GM12878 (cell line): ENCODE results near the gene BPIFA1. TPM values are rescaled to one million over a fixed set of nuclear protein-coding genes. Genes with fewer than 3 reads are reported as not detected.

Source experiments
- ATAC-seq: fragments of 200-7000 bp; cut with Tn5 transposase; 3 replicates; pipeline ENCODE4 v1.9.1; 2020; ENCODE audit warnings: mild to moderate bottlenecking, moderate library complexity
- BruUV-seq: library from RNA; stranded (reverse); fragments of 400-500 nt; replicated peaks from 2 replicates; lab custom pipeline; 2021; lab: Mats Ljungman, UMichigan
- CTCF ChIA-PET: fragments of 300-600 bp; sonication (Branson Sonifier 250); formaldehyde crosslinking; extraction: SDS; loops from one replicate; lab custom pipeline; 2021; ENCODE audit warnings: inconsistent platforms; lab: Yijun Ruan, JAX
- POLR2A ChIA-PET: fragments of 350-600 bp; formaldehyde crosslinking; extraction: SDS; loops from one replicate; lab custom pipeline; 2021; ENCODE audit warnings: inconsistent platforms; lab: Charles Lee
- RAD21 ChIA-PET: fragments of 300-600 bp; sonication (Branson Sonifier 250); formaldehyde crosslinking; loops from one replicate; lab custom pipeline; 2023; ENCODE audit warnings: antibody characterized with exemption; ENCODE audit not compliant: unreplicated experiment; lab: Charles Lee
- SMC1A ChIA-PET: fragments of 300-600 bp; sonication (Branson Sonifier 250); formaldehyde crosslinking; loops from one replicate; lab custom pipeline; 2023; ENCODE audit not compliant: unreplicated experiment, uncharacterized antibody; lab: Charles Lee
- DNase-seq: peaks from one replicate; pipeline ENCODE4 v3.0.0-alpha.2; 2011; ENCODE audit warnings: low read depth, low spot score
- FAIRE-seq: peaks from 3 replicates; lab custom pipeline; 2011; peaks lifted over from hg19 to GRCh38; lab: Jason Lieb, UNC
- H2AFZ ChIP-seq: 2 replicates; pipeline ENCODE4 v1.6.0; 2011; ENCODE audit warnings: low read depth, low read length, control low read depth; ENCODE audit not compliant: control insufficient read depth
- H3K27ac ChIP-seq: 2 replicates; pipeline ENCODE4 v1.5.1; 2011; ENCODE audit warnings: control low read depth; ENCODE audit not compliant: control insufficient read depth, insufficient read depth
- H3K27me3 ChIP-seq, 2 experiments: replicated peaks in 1 of 2; 2 replicates each; pipeline versions ENCODE4 v1.6.0 to v1.6.1; 2011; ENCODE audit warnings: low read length in 1 of 2; ENCODE audit not compliant: control insufficient read depth in 2 of 2, insufficient read depth in 2 of 2
- H3K36me3 ChIP-seq, 2 experiments: 2 replicates each; pipeline ENCODE4 v1.5.1; 2011; ENCODE audit warnings: low read length in 1 of 2; ENCODE audit not compliant: control insufficient read depth in 2 of 2, insufficient read depth in 2 of 2
- H3K4me1 ChIP-seq: 2 replicates; pipeline ENCODE4 v1.6.1; 2011; ENCODE audit warnings: mild to moderate bottlenecking, low read length, moderate library complexity, mixed read lengths; ENCODE audit not compliant: control insufficient read depth, insufficient read depth
- H3K4me2 ChIP-seq: 2 replicates; pipeline ENCODE4 v1.6.0; 2011; ENCODE audit warnings: control low read depth; ENCODE audit not compliant: control insufficient read depth, insufficient read depth
- H3K4me3 ChIP-seq: fragments of 200-600 bp; sonication (generic); 2 replicates; pipeline ENCODE4 v1.5.1; 2016
- H3K79me2 ChIP-seq: 2 replicates; pipeline ENCODE4 v1.6.0; 2011; ENCODE audit warnings: low read length; ENCODE audit not compliant: control insufficient read depth, insufficient read depth
- H3K9ac ChIP-seq: 2 replicates; pipeline ENCODE4 v1.8.0; 2011; ENCODE audit warnings: low read length, control low read depth, mixed read lengths; ENCODE audit not compliant: control insufficient read depth, insufficient read depth
- H3K9me3 ChIP-seq: replicated peaks from 3 replicates; pipeline ENCODE4 v1.5.1; 2011; ENCODE audit warnings: mild to moderate bottlenecking, low read length; ENCODE audit not compliant: control insufficient read depth, insufficient read depth
- H4K20me1 ChIP-seq: 2 replicates; pipeline ENCODE4 v1.6.0; 2011; ENCODE audit not compliant: control insufficient read depth, insufficient read depth
- CHD1 ChIP-seq: IDR thresholded peaks from 2 replicates; pipeline ENCODE4 v1.6.1; 2012; ENCODE audit warnings: low read depth, low read length, improper control_type of control experiment
- IRF4 ChIP-seq: IDR thresholded peaks from 2 replicates; pipeline ENCODE4 v1.6.1; 2011; ENCODE audit warnings: low read depth, low read length
- LARP7 ChIP-seq: fragments of 450-650 bp; IDR thresholded peaks from 2 replicates; pipeline ENCODE4 v1.6.1; 2017; ENCODE audit warnings: mild to moderate bottlenecking
- NFIC ChIP-seq: IDR thresholded peaks from 2 replicates; pipeline ENCODE4 v1.6.1; 2012; ENCODE audit warnings: low read depth, mild to moderate bottlenecking, inconsistent platforms, low read length, moderate library complexity
- POLR2AphosphoS5 ChIP-seq: IDR thresholded peaks from 2 replicates; pipeline ENCODE4 v1.6.1; 2011; ENCODE audit warnings: mild to moderate bottlenecking, low read length, inconsistent platforms
- TAF1 ChIP-seq: IDR thresholded peaks from 2 replicates; pipeline ENCODE4 v1.6.1; 2011; ENCODE audit warnings: mild to moderate bottlenecking, low read depth, low read length, borderline replicate concordance
- WGBS: methylation state at CpG from one replicate; pipeline ENCODE4 v1.1.6; 2016; ENCODE audit warnings: low lambda C conversion rate; ENCODE audit not compliant: insufficient replicate concordance, insufficient coverage; ENCODE audit errors: missing lambda C conversion rate; 5-methylcytosine and 5-hydroxymethylcytosine counted together
- in situ Hi-C: fragments of 300-500 bp; cut with MboI; formaldehyde crosslinking; loops from 9 replicates; pipeline ENCODE4 v1.14.3; 2018; ENCODE audit warnings: mixed read lengths
- intact Hi-C: fragments of 100-400 bp; cut with micrococcal nuclease; formaldehyde crosslinking; loops from one replicate; pipeline ENCODE4 v1.14.2; 2022; ENCODE audit not compliant: unreplicated experiment
- polyA plus RNA-seq, 11 experiments: library from polyadenylated mRNA; depleted of rRNA in 4 of 11; unstranded in 6 of 11; stranded (reverse) in 5 of 11; fragments of >200 nt; fragmentation: Nextera tagmentation in 4 of 11; fragmentation: Illumina TruSeq in 1 of 11; extraction: Ambion mirVana in 4 of 11; extraction: Trizol in 1 of 11; gene quantifications; 1 replicate in 1 of 11; 2 replicates in 10 of 11; pipeline versions ENCODE4 v1.2.1 to v1.2.3, GENCODE V29; 2011 to 2016; ENCODE audit warnings: inconsistent platforms in 2 of 11, missing spikeins in 2 of 11, low read depth in 1 of 11
- total RNA-seq, 4 experiments: library from RNA; depleted of rRNA in 3 of 4; stranded (reverse); fragments of >200 nt in 3 of 4; fragmentation: Illumina TruSeq in 1 of 4; extraction: Trizol in 1 of 4; gene quantifications; 2 replicates each; pipeline versions ENCODE4 v1.2.1 to v1.2.3, GENCODE V29; 2013 to 2021
- TF ChIP-seq, protein P1 (sequence below), 3 experiments: IDR thresholded peaks in 2 of 3; conservative IDR thresholded peaks in 1 of 3; 2 replicates each; pipeline ENCODE4 v1.5.1; 2011; ENCODE audit warnings: low read depth in 3 of 3, low read length in 3 of 3, mild to moderate bottlenecking in 3 of 3, control low read depth in 2 of 3, moderate library complexity in 2 of 3, inconsistent platforms in 1 of 3, mixed read lengths in 1 of 3; ENCODE audit not compliant: control insufficient read depth in 2 of 3, insufficient read depth in 1 of 3; ENCODE audit errors: extremely low read depth in 1 of 3
- TF ChIP-seq, protein P2 (sequence below): fragments of 450-650 bp; IDR thresholded peaks from 2 replicates; pipeline ENCODE4 v1.6.1; 2017; ENCODE audit warnings: borderline replicate concordance

Gene BPIFA1
- total and polyA plus RNA-seq, 10 of the 15 experiments (the other 5 are each of a cell fraction or from before 2014, with no cell fraction given) = not detected

- Histone ChIP-seq H3K4me1 (no peaks in the 10 kb centered on the region), H3K4me2 (no peak overlapping the region), H3K27ac (no peak overlapping the region), H3K36me3 (no peaks in the 10 kb centered on the region), H3K27me3 (no peaks in the 10 kb centered on the region; a peak in 2 of 4 replicates), H2AFZ (no peak overlapping the region), H3K9ac (no peak overlapping the region), H4K20me1 (no peaks in the 10 kb centered on the region), H3K79me2 (no peaks in the 10 kb centered on the region), H3K4me3 (no peak overlapping the region), H3K9me3 (no peaks in the 10 kb centered on the region)
- ATAC-seq (no peak), DNase-seq (no peak), FAIRE-seq (no peak)
- BruUV-seq = no TSS peak
- ChIA-PET POLR2A (interaction anchor here (0.8 kb wide), 1 partner anchor 390 kb away, joined by 5 read pairs; no protein-coding TSS in a partner anchor), SMC1A (no interaction called here), CTCF (no interaction called here), RAD21 (no interaction called here)
- WGBS = 25% methylated on average over 10 of the region's 10 CpGs
- in situ Hi-C loops = no loop called here
- TF ChIP-seq NFIC (no peak), LARP7 (no peak), TAF1 (no peak), POLR2AphosphoS5 (no peak), CHD1 (no peak), IRF4 (no peak)
- TF ChIP-seq, protein P1, sequence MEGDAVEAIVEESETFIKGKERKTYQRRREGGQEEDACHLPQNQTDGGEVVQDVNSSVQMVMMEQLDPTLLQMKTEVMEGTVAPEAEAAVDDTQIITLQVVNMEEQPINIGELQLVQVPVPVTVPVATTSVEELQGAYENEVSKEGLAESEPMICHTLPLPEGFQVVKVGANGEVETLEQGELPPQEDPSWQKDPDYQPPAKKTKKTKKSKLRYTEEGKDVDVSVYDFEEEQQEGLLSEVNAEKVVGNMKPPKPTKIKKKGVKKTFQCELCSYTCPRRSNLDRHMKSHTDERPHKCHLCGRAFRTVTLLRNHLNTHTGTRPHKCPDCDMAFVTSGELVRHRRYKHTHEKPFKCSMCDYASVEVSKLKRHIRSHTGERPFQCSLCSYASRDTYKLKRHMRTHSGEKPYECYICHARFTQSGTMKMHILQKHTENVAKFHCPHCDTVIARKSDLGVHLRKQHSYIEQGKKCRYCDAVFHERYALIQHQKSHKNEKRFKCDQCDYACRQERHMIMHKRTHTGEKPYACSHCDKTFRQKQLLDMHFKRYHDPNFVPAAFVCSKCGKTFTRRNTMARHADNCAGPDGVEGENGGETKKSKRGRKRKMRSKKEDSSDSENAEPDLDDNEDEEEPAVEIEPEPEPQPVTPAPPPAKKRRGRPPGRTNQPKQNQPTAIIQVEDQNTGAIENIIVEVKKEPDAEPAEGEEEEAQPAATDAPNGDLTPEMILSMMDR (IDR thresholded peaks at IDR 0.05 in 2 of 3, conservative IDR thresholded peaks at IDR 0.05 in 1 of 3; ENCODE audit: control insufficient read depth in 2 of 3, extremely low read depth in 1 of 3, insufficient read depth in 1 of 3, low read depth in 3 of 3, low read length in 3 of 3) = no peak
- TF ChIP-seq, protein P2, sequence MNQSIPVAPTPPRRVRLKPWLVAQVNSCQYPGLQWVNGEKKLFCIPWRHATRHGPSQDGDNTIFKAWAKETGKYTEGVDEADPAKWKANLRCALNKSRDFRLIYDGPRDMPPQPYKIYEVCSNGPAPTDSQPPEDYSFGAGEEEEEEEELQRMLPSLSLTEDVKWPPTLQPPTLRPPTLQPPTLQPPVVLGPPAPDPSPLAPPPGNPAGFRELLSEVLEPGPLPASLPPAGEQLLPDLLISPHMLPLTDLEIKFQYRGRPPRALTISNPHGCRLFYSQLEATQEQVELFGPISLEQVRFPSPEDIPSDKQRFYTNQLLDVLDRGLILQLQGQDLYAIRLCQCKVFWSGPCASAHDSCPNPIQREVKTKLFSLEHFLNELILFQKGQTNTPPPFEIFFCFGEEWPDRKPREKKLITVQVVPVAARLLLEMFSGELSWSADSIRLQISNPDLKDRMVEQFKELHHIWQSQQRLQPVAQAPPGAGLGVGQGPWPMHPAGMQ = no peak
- intact Hi-C loops = no loop called here
These were observed 50.2 kb downstream of the BPIFA1 start for GRCh38 chr20:33285861-33286495.
